Neural cell (in vitro differentiated cells): ENCODE data around the gene SPOP.

Experiments used
- EP300 ChIP-seq: fragments of 450-650 bp; conservative IDR thresholded peaks from 2 replicates; pipeline ENCODE4 v1.6.1; 2014; ENCODE audit warnings: antibody characterized with exemption, mild to moderate bottlenecking, moderate library complexity; ENCODE audit not compliant: poor library complexity, severe bottlenecking
- TF ChIP-seq, protein P1 (sequence below): fragments of 450-650 bp; IDR thresholded peaks from 2 replicates; pipeline ENCODE4 v1.5.1; 2014; ENCODE audit warnings: antibody characterized with exemption, mild to moderate bottlenecking, moderate library complexity; ENCODE audit not compliant: poor library complexity, severe bottlenecking

DNA sequence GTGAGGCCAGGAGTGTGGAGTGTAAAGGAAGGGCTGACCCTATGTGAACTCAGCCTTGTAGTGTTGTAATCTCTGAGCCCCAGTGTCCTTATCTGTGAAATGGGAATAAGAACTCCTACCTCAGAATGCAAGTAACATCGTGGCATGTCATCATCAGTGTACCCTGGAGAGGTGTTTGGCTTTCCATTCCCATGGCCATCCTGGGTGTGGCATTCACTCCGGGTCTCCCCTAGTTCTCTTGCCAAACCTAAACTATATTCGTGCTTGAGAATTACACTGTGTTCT, 100.3 kb downstream of the SPOP start:
- no peak for TF ChIP-seq EP300
- TF ChIP-seq, protein P1, sequence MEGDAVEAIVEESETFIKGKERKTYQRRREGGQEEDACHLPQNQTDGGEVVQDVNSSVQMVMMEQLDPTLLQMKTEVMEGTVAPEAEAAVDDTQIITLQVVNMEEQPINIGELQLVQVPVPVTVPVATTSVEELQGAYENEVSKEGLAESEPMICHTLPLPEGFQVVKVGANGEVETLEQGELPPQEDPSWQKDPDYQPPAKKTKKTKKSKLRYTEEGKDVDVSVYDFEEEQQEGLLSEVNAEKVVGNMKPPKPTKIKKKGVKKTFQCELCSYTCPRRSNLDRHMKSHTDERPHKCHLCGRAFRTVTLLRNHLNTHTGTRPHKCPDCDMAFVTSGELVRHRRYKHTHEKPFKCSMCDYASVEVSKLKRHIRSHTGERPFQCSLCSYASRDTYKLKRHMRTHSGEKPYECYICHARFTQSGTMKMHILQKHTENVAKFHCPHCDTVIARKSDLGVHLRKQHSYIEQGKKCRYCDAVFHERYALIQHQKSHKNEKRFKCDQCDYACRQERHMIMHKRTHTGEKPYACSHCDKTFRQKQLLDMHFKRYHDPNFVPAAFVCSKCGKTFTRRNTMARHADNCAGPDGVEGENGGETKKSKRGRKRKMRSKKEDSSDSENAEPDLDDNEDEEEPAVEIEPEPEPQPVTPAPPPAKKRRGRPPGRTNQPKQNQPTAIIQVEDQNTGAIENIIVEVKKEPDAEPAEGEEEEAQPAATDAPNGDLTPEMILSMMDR: no peak
